ENCODE data around the gene EFTUD2.

EFTUD2 gene

GRCh38 chr17:44909681-44910144 is 10.5 kb upstream of the EFTUD2 start (continued):
- TF ChIP-seq ZNF692 (tag by site-specific recombination; IDR thresholded peaks at IDR 0.05) (no peak), OVOL3 (tag by site-specific recombination; IDR thresholded peaks at IDR 0.05) (no peak), EGR2 (tag by site-specific recombination; IDR thresholded peaks at IDR 0.05; ENCODE audit: low read depth) (no peak), MEIS1 (CRISPR knock-in tag; IDR thresholded peaks at IDR 0.05; ENCODE audit: borderline replicate concordance) (no peak), GLI4 (tag by site-specific recombination; IDR thresholded peaks at IDR 0.05) (no peak), ZBTB8A (tag by site-specific recombination; IDR thresholded peaks at IDR 0.05) (no peak), ZFP37 (tag by site-specific recombination; IDR thresholded peaks at IDR 0.05) (no peak)

GRCh38 chr17:44908761-44909326 is 9.6 kb upstream of the EFTUD2 start:
- peaks cover 0 to 4% of the 10 kb centered on the region in 2 experiments; a peak in 1 of 3 replicates for H3K36me3 ChIP-seq (ENCODE audit: control insufficient read depth in 2 of 2, insufficient read depth in 1 of 2, low read length in 2 of 2)
- H3K9me3 ChIP-seq (ENCODE audit: control insufficient read depth, insufficient read depth, low read depth, low read length): no peaks in the 10 kb centered on the region
- ChIA-PET CTCF (interaction anchor here (1.2 to 5.8 kb wide), 4 partner anchors 8 to 133 kb away, joined by 3 to 47 read pairs (median 29); partner anchors contain the start of gene EFTUD2), POLR2A (interaction anchor here (0.6 to 1.0 kb wide), 2 partner anchors 158 to 203 kb away, joined by 3 read pairs; no protein-coding TSS in a partner anchor)
- TF ChIP-seq ZFHX2 (tag by site-specific recombination; conservative IDR thresholded peaks at IDR 0.05) (no peak), WT1 (tag by site-specific recombination; IDR thresholded peaks at IDR 0.05) (no peak), GLIS2 (tag by site-specific recombination; IDR thresholded peaks at IDR 0.05) (no peak), ZNF366 (tag by site-specific recombination; conservative IDR thresholded peaks at IDR 0.05) (peak; percentile 95), KLF9 (tag by site-specific recombination; IDR thresholded peaks at IDR 0.05; ENCODE audit: low read depth) (no peak), ZNF600 (tag by site-specific recombination; IDR thresholded peaks at IDR 0.05) (peak; percentile 70), ZNF121 (tag by site-specific recombination; IDR thresholded peaks at IDR 0.05) (no peak)
- TF ChIP-seq, protein P1, sequence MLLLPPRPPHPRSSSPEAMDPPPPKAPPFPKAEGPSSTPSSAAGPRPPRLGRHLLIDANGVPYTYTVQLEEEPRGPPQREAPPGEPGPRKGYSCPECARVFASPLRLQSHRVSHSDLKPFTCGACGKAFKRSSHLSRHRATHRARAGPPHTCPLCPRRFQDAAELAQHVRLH (tag by site-specific recombination; IDR thresholded peaks at IDR 0.05): no peak
- no peak overlapping the region for H3K4me3 ChIP-seq (ENCODE audit: low read depth, low read length)
- no peak overlapping the region for H3K27ac ChIP-seq (ENCODE audit: extremely low read depth, low read depth, low read length)
- H3K4me1 ChIP-seq (ENCODE audit: control insufficient read depth, insufficient read depth, low read length): no peaks in the 10 kb centered on the region

- no peaks in the 10 kb centered on the region for H3K4me1 ChIP-seq (ENCODE audit: control insufficient read depth, insufficient read depth, low read length)
- POLR2A ChIA-PET: no interaction called here
- TF ChIP-seq ZNF837 (tag by site-specific recombination; IDR thresholded peaks at IDR 0.05) (no peak), ZNF350 (tag by site-specific recombination; IDR thresholded peaks at IDR 0.05) (no peak), ZNF707 (tag by site-specific recombination; IDR thresholded peaks at IDR 0.05) (no peak), ZSCAN30 (tag by site-specific recombination; IDR thresholded peaks at IDR 0.05) (no peak), ZNF610 (tag by site-specific recombination; IDR thresholded peaks at IDR 0.05; ENCODE audit: borderline replicate concordance) (no peak), ZNF140 (tag by site-specific recombination; IDR thresholded peaks at IDR 0.05) (no peak), ZNF274 (IDR thresholded peaks at IDR 0.05; ENCODE audit: low read length) (no peak), ZNF274 (tag by site-specific recombination; IDR thresholded peaks at IDR 0.05; ENCODE audit: borderline replicate concordance) (no peak), ZNF16 (tag by site-specific recombination; IDR thresholded peaks at IDR 0.05; ENCODE audit: low read depth) (no peak), ZNF48 (tag by site-specific recombination; IDR thresholded peaks at IDR 0.05) (no peak), TRIM28 (IDR thresholded peaks at IDR 0.05; ENCODE audit: borderline replicate concordance, low read length) (no peak), ZNF645 (tag by site-specific recombination; IDR thresholded peaks at IDR 0.05) (no peak), ZFP3 (tag by site-specific recombination; IDR thresholded peaks at IDR 0.05; ENCODE audit: low read depth) (no peak), SETDB1 (IDR thresholded peaks at IDR 0.05; ENCODE audit: insufficient read length, low read length) (no peak)
- TF ChIP-seq, protein P2, sequence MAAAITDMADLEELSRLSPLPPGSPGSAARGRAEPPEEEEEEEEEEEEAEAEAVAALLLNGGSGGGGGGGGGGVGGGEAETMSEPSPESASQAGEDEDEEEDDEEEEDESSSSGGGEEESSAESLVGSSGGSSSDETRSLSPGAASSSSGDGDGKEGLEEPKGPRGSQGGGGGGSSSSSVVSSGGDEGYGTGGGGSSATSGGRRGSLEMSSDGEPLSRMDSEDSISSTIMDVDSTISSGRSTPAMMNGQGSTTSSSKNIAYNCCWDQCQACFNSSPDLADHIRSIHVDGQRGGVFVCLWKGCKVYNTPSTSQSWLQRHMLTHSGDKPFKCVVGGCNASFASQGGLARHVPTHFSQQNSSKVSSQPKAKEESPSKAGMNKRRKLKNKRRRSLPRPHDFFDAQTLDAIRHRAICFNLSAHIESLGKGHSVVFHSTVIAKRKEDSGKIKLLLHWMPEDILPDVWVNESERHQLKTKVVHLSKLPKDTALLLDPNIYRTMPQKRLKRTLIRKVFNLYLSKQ (tag by site-specific recombination; IDR thresholded peaks at IDR 0.05; ENCODE audit: borderline replicate concordance): no peak
Measured at GRCh38 chr17:44907729-44908470, 8.7 kb upstream of the EFTUD2 start.

More at GRCh38 chr17:44907729-44908470, 8.7 kb upstream of the EFTUD2 start:
- H3K36me3 ChIP-seq (ENCODE audit: control insufficient read depth in 2 of 2, insufficient read depth in 1 of 2, low read length in 2 of 2): peaks cover 0 to 7% of the 10 kb centered on the region in 2 experiments; a peak in 1 of 3 replicates
- H3K4me3 ChIP-seq (ENCODE audit: low read depth, low read length): no peak overlapping the region
- CTCF ChIA-PET: interaction anchor here (0.6 to 5.6 kb wide), 4 partner anchors 8 to 227 kb away, joined by 3 to 34 read pairs (median 4); partner anchors contain the start of gene ACBD4
- no peak overlapping the region for H3K27ac ChIP-seq (ENCODE audit: extremely low read depth, low read depth, low read length)
- no peaks in the 10 kb centered on the region for H3K9me3 ChIP-seq (ENCODE audit: control insufficient read depth, insufficient read depth, low read depth, low read length)

Data from HEK293 (cell line).